ENCODE results near the gene PTPRT. TPM values are rescaled to one million over a fixed set of nuclear protein-coding genes. Genes with fewer than 3 reads are reported as not detected.
"Not testable (repeated sequence)": the region's sequence is repeated elsewhere in the genome, so short reads cannot be mapped to it uniquely, and the experiment has no call there.

The PTPRT gene
- total RNA-seq, 4 donors from 2014 or later, result under 0.01 to 2.1 TPM; not detected in 2

DNA sequence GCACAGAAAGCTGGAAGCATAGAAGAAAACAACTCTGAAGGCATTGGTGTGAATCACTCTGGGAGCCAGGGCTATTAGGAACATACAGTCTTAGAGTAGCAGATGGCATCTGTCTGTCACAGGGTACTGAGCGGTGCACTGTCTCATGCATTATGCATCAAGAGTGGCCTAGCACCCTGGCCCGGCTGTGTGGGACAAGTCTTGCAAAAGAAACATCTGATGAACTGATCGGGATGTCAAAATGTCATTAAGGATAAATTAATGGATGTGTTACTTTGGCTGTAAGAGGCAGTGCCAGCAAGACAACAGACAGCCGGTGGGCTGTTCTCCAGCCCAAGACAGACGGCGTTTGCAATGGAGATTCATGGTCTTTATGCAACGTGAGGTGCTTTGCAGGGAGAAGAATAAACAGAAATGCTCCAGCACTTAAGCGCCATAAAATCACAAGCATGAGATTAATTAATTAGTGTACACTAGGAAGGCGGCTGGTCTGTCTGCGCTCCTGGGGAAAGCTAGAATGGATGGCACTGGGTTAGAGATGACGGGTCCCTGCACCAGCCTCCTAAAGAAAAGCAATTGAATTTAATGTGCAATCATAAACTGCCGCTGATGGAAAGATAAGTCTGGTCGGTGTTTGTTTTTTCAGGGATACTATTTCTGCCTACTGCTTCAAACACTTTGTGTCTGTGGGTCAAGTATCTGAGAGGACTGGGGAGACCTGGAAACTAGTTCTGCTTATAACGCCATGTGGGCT lies 970.9 kb downstream of the PTPRT start:
- no peaks in the 10 kb centered on the region for H3K9me3 ChIP-seq
- H3K4me1 ChIP-seq, result no peaks in the 10 kb centered on the region
- no peaks in the 10 kb centered on the region for H3K27me3 ChIP-seq
- H3K27ac ChIP-seq, result no peak overlapping the region
- intact Hi-C loops (cut with DNase I; ENCODE audit: low total_unique reads), result no loop called here
- H3K36me3 ChIP-seq, result no peaks in the 10 kb centered on the region
- no peak for DNase-seq
- TF ChIP-seq POLR2A (IDR thresholded peaks at IDR 0.05) (no peak), CTCF (IDR thresholded peaks at IDR 0.05) (no peak)
- H3K4me3 ChIP-seq, result no peak overlapping the region

- Histone ChIP-seq H3K4me1 (no peaks in the 10 kb centered on the region), H3K27me3 (no peaks in the 10 kb centered on the region), H3K4me3 (no peak overlapping the region), H3K36me3 (no peaks in the 10 kb centered on the region), H3K9me3 (no peaks in the 10 kb centered on the region), H3K27ac (no peak overlapping the region)
- intact Hi-C loops (cut with DNase I; ENCODE audit: low total_unique reads), result no loop called here
- no peak for DNase-seq
- TF ChIP-seq POLR2A (IDR thresholded peaks at IDR 0.05), result no peak
- TF ChIP-seq CTCF (IDR thresholded peaks at IDR 0.05), result no peak
Observed at GRCh38 chr20:42214074-42214473, 975.6 kb downstream of the PTPRT start.

GRCh38 chr20:42212391-42212790 lies 977.3 kb downstream of the PTPRT start:
- no peak for DNase-seq
- H3K4me3 ChIP-seq, result no peak overlapping the region
- no peaks in the 10 kb centered on the region for H3K9me3 ChIP-seq
- no peaks in the 10 kb centered on the region for H3K36me3 ChIP-seq
- no peak overlapping the region for H3K27ac ChIP-seq
- H3K4me1 ChIP-seq, result no peaks in the 10 kb centered on the region
- no peaks in the 10 kb centered on the region for H3K27me3 ChIP-seq
- TF ChIP-seq POLR2A (IDR thresholded peaks at IDR 0.05) (no peak), CTCF (IDR thresholded peaks at IDR 0.05) (no peak)
- intact Hi-C loops (cut with DNase I; ENCODE audit: low total_unique reads), result no loop called here

- H3K4me1 ChIP-seq; H3K4me3 ChIP-seq; H3K27me3 ChIP-seq; intact Hi-C loops (cut with DNase I; ENCODE audit: low total_unique reads); H3K9me3 ChIP-seq; H3K27ac ChIP-seq; DNase-seq; H3K36me3 ChIP-seq: not testable (repeated sequence)
Observed at GRCh38 chr20:42206557-42206956, 983.1 kb downstream of the PTPRT start.

- H3K4me1 ChIP-seq, result no peaks in the 10 kb centered on the region
- no peak overlapping the region for H3K4me3 ChIP-seq
- no peak overlapping the region for H3K27ac ChIP-seq
- no peak for DNase-seq
- H3K36me3 ChIP-seq, result no peaks in the 10 kb centered on the region
- H3K27me3 ChIP-seq, result no peaks in the 10 kb centered on the region
- no peaks in the 10 kb centered on the region for H3K9me3 ChIP-seq
- no peak for TF ChIP-seq CTCF (IDR thresholded peaks at IDR 0.05)
- no peak for TF ChIP-seq POLR2A (IDR thresholded peaks at IDR 0.05)
- intact Hi-C loops (cut with DNase I; ENCODE audit: low total_unique reads), result no loop called here
Observed at GRCh38 chr20:42204109-42204660, 985.5 kb downstream of the PTPRT start.

Measured in uterus (tissue), 4 donors.